MCF 10A (cell line): Measurements from ENCODE around the gene HPN. TPM values are rescaled to one million over a fixed set of nuclear protein-coding genes. Genes with fewer than 3 reads are reported as not detected.
"Not testable (repeated sequence)": the region's sequence is repeated elsewhere in the genome, so short reads cannot be mapped to it uniquely, and the experiment has no call there.

ENCODE experiments used
- BruUV-seq: library from RNA; stranded (reverse); fragments of 400-500 nt; replicated peaks from 2 replicates; lab custom pipeline; 2021; lab: Mats Ljungman, UMichigan
- CTCF ChIA-PET: fragments of 300-600 bp; sonication (Branson Sonifier 250); formaldehyde crosslinking; extraction: SDS; loops from one replicate; lab custom pipeline; 2021; ENCODE audit warnings: antibody characterized with exemption, inconsistent platforms; lab: Yijun Ruan, JAX
- POLR2A ChIA-PET: fragments of 300-600, 350-650 bp; sonication (Branson Sonifier 250); formaldehyde crosslinking; extraction: SDS; loops from one replicate; lab custom pipeline; 2020; ENCODE audit warnings: antibody characterized with exemption, inconsistent platforms; lab: Yijun Ruan, JAX
- DNase-seq: peaks from one replicate; pipeline ENCODE4 v3.0.0-alpha.2; 2018; ENCODE audit not compliant: unreplicated experiment
- H3K27ac Mint-ChIP-seq: one replicate; pipeline ENCODE4 v1.8.0; 2022; ENCODE audit warnings: mild to moderate bottlenecking, low read depth, mixed read lengths; ENCODE audit not compliant: unreplicated experiment
- H3K27me3 Mint-ChIP-seq: one replicate; pipeline ENCODE4 v1.8.0; 2022; ENCODE audit warnings: mixed read lengths; ENCODE audit not compliant: insufficient read depth, unreplicated experiment
- H3K36me3 Mint-ChIP-seq: one replicate; pipeline ENCODE4 v1.8.0; 2022; ENCODE audit warnings: mild to moderate bottlenecking, moderate library complexity, mixed read lengths; ENCODE audit not compliant: insufficient read depth, unreplicated experiment
- H3K4me1 Mint-ChIP-seq: one replicate; pipeline ENCODE4 v1.8.0; 2022; ENCODE audit warnings: mixed read lengths; ENCODE audit not compliant: insufficient read depth, unreplicated experiment
- H3K4me3 Mint-ChIP-seq: one replicate; pipeline ENCODE4 v1.8.0; 2022; ENCODE audit warnings: mild to moderate bottlenecking, moderate library complexity, mixed read lengths; ENCODE audit not compliant: unreplicated experiment
- H3K9me3 Mint-ChIP-seq: one replicate; pipeline ENCODE4 v1.8.0; 2022; ENCODE audit warnings: mixed read lengths; ENCODE audit not compliant: unreplicated experiment
- intact Hi-C: fragments of 100-400 bp; cut with micrococcal nuclease; formaldehyde crosslinking; loops from 2 replicates; pipeline ENCODE4 v1.14.1; 2022
- total RNA-seq: library from RNA; stranded (reverse); gene quantifications from 2 replicates; pipeline ENCODE4 v1.2.3, GENCODE V29; 2022
- TF ChIP-seq, protein P1 (sequence below): fragments of 200-600 bp; IDR thresholded peaks from one replicate; pipeline ENCODE4 v1.8.0; 2022; ENCODE audit warnings: antibody characterized with exemption, mild to moderate bottlenecking; ENCODE audit not compliant: unreplicated experiment

HPN gene
- total RNA-seq, 1 experiment from 2014 or later, result not detected

DNA sequence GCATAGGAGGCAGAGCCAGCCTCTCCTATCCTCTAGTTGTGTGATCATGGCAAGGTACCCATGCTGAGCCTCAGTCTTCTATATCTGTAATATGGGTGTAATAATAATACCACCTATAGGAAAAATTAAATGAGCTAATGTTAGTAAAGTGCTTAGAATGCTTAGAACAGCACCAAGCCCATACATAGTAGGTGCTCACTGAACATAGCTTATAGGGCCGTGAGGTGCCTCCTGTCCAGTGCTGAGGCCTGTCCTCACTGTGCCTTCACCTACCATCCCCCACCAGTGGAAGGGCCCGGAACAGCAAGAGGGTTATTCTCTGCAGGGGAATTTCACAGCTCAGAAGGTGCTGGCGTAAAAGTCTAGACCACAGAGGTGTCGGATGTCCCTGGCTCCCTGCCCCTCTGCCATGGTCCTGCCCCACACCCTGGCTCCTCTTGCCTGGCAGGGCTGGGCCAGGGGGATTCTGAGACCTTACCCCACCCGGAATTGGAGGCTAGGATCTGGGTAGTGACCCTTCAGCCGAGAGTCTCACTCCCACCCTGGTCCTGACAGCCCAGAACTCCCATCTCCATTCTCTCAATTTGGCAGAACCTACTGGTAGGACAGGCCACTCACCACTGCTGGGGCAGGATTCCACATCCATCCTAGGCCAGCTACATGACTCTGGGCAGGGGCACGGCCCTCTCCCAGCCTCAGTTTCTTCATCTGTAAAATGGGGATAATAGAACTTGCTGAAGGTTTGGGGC is 13.5 kb upstream of the HPN start:
- DNase-seq, result peak; percentile 56
- no TSS peak for BruUV-seq
- Mint-ChIP-seq H3K9me3 (no peaks in the 10 kb centered on the region), H3K36me3 (peaks cover 13% of the 10 kb centered on the region), H3K27me3 (peaks cover 24% of the 10 kb centered on the region), H3K27ac (no peak overlapping the region), H3K4me3 (no peak overlapping the region), H3K4me1 (peaks cover 6% of the 10 kb centered on the region)
- ChIA-PET POLR2A (no interaction called here), CTCF (interaction anchor here (1.4 to 1.8 kb wide), 3 partner anchors 14 to 39 kb away, joined by 5 to 10 read pairs (median 7); no protein-coding TSS in a partner anchor)
- intact Hi-C loops, result no loop called here
- TF ChIP-seq, protein P1, sequence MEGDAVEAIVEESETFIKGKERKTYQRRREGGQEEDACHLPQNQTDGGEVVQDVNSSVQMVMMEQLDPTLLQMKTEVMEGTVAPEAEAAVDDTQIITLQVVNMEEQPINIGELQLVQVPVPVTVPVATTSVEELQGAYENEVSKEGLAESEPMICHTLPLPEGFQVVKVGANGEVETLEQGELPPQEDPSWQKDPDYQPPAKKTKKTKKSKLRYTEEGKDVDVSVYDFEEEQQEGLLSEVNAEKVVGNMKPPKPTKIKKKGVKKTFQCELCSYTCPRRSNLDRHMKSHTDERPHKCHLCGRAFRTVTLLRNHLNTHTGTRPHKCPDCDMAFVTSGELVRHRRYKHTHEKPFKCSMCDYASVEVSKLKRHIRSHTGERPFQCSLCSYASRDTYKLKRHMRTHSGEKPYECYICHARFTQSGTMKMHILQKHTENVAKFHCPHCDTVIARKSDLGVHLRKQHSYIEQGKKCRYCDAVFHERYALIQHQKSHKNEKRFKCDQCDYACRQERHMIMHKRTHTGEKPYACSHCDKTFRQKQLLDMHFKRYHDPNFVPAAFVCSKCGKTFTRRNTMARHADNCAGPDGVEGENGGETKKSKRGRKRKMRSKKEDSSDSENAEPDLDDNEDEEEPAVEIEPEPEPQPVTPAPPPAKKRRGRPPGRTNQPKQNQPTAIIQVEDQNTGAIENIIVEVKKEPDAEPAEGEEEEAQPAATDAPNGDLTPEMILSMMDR, result no peak

DNA sequence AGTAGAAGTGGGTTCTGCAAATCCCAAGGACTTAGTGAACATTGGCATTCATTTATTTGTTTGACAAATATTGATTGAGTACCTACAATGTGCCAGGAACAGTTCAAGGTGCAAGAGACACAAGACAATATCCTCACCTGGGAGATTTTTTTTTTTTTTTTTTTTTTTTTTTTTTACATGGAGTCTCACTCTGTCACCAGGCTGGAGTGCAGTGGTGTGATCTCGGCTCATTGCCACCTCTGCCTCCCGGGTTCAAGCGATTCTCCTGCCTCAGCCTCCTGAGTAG is 13.0 kb upstream of the HPN start:
- H3K27me3 Mint-ChIP-seq, result peaks cover 29% of the 10 kb centered on the region
- POLR2A ChIA-PET, intact Hi-C loops, BruUV-seq, DNase-seq, H3K9me3 Mint-ChIP-seq, H3K4me3 Mint-ChIP-seq, H3K36me3 Mint-ChIP-seq, H3K4me1 Mint-ChIP-seq, H3K27ac Mint-ChIP-seq: not testable (repeated sequence)
- CTCF ChIA-PET, result interaction anchor here (0.7 to 1.8 kb wide), 5 partner anchors 14 to 114 kb away, joined by 3 to 7 read pairs (median 5); no protein-coding TSS in a partner anchor

DNA sequence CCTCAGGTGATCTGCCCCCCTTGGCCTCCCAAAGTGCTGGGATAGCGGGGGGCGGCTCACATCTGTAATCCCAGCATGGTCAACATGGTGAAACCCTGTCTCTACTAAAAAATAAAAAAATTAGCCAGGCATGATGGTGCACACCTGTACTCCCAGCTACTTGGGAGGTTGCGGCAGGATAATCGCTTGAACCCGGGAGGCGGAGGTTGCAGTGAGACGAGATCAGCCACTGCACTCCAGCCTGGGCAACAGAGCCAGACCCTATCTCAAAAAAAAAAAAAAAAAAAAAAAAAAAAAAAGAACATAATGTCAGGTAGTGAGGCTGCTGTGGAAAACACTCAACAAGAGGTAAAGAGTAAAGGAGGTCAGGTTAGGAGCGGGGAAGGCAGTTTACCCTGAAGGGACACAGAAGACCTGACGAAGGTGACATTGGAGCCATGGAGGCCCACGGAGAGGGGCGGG is 12.2 kb upstream of the HPN start:
- CTCF ChIA-PET, result interaction anchor here (0.6 to 0.9 kb wide), 5 partner anchors 19 to 677 kb away, joined by 3 to 5 read pairs (median 3); no protein-coding TSS in a partner anchor
- H3K9me3 Mint-ChIP-seq, intact Hi-C loops, H3K27ac Mint-ChIP-seq, DNase-seq, H3K4me1 Mint-ChIP-seq, POLR2A ChIA-PET, H3K36me3 Mint-ChIP-seq, BruUV-seq: not testable (repeated sequence)
- Mint-ChIP-seq H3K4me3 (peak overlapping the region; percentile 52), H3K27me3 (peaks cover 31% of the 10 kb centered on the region)

DNA sequence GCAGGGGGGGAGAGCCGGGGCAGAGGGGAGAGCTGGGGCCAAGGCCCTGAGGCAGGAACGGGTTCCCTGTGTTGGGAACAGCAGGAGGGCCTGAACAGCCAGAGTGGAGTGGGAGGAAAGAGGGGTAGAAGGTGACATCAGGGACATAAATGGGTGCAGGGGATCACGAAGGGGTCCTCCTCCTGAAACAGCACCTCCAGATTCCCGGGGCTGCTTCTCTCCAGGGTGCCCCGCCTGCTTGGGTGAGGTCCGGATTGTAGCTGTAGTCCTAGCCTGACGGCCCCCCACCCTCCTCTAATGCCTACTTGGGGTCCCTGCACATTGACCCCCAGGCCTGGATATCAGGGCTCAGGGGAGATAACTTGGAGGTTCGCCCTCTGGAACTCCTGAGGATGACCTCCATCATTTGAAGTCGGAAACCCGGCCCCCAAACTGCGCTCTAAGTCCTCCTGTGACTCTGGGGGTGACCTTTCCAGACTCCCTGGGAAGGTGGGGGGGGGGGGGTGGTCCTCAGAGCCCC is 11.7 kb upstream of the HPN start:
- Mint-ChIP-seq H3K4me3 (peak overlapping the region; percentile 52), H3K4me1 (peaks cover 6% of the 10 kb centered on the region), H3K36me3 (no peaks in the 10 kb centered on the region), H3K9me3 (no peaks in the 10 kb centered on the region), H3K27me3 (peaks cover 31% of the 10 kb centered on the region), H3K27ac (no peak overlapping the region)
- DNase-seq, result no peak
- intact Hi-C loops, result no loop called here
- POLR2A ChIA-PET, result interaction anchor here (0.6 kb wide), 1 partner anchor 28 kb away, joined by 3 read pairs; no protein-coding TSS in a partner anchor
- BruUV-seq, result no TSS peak
- TF ChIP-seq, protein P1, result no peak
- CTCF ChIA-PET, result interaction anchor here (0.6 to 0.9 kb wide), 2 partner anchors 19 to 677 kb away, joined by 3 to 4 read pairs; no protein-coding TSS in a partner anchor
